HG02759 (cell line): ENCODE measurements around the gene UNC5CL.
"Not testable (repeated sequence)": the region's sequence is repeated elsewhere in the genome, so short reads cannot be mapped to it uniquely, and the experiment has no call there.

Experiments used
- ATAC-seq: cut with Tn5 transposase; IDR thresholded peaks from one replicate; pipeline ENCODE4 v1.9.1; 2021; ENCODE audit warnings: mild to moderate bottlenecking, moderate library complexity; ENCODE audit not compliant: unreplicated experiment

Gene UNC5CL

GRCh38 chr6:41040101-41040939, 1.3 kb upstream of the UNC5CL start:
- ATAC-seq: peak; percentile 62

- no peak for ATAC-seq
Measured at GRCh38 chr6:41038205-41038604, 816 bp downstream of the UNC5CL start.

DNA sequence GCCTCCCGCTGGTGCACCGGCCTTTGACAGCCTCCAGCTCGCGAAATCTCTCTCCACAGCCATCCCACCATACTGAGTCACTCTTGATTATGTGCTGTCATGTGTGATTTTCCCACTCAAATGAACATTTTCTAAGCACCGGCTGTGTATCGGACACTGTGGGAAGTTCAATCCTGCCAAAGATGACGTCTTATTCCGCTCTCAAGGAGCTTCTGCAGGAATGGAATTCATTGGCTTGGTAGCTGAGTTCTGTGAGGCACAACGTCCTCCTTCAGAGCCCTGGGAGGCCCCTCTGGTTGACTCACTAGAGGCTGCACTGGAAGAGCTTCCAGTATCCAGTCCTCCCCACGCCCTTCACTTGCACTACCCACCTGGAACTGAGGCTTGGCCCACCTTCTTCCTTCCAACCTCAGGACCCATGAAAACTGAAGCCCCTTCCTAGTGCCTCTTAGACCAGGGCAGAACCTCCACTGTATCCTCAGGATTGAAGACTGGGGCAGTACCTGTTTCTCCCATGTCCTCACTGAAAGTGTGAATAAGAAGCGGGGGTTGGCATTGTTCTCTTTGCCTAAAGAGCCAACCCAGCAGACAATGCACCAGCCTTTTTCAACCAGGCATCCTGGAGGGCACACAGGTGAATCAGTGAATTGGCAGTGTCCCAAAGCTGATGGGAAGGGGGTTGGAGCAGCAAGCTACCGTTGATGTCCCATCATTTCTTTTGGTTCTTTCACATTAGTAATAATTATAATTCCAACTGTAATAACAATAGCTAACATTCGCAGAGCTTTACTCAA, 1.7 kb downstream of the UNC5CL start:
- no peak for ATAC-seq

DNA sequence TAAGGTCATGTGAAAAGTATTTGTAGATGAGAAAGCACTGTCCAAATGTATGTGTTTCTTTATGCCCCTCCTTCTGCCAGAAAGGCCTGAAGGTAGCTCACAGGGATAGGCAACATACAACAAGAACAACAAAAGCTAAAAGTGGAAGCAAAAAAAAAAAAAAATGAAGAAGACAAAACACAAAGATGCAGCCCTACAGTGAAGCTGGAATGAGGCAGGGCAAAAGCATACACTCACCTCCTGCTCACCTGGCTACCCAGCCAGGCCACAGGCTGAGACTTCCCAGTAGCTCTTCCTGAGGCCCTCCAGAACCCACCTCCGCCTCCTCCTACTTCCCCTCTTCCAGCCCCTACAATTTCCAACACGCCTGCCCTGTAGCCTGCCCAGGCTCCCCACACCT, 2.4 kb downstream of the UNC5CL start:
- ATAC-seq: no peak

DNA sequence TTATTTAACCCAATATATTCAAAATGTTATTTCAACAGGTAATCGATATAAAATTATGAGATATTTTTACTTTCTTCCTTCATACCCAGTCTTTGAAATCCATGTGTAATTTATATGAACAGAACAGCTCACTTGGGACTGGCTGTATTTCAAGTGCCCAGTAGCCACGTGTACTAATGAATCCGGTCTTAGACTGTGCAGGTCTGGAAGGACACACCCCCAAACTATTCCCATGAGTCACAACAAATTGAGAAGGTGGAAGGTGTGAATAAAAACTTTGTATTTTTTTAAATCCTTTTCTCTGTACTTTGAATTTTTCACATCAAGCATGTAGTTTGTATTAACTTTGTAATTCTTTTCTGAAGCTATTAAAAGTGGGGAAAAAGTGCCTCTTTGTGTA, 2.8 kb downstream of the UNC5CL start:
- ATAC-seq: no peak

GRCh38 chr6:41033776-41034175, 5.2 kb downstream of the UNC5CL start:
- ATAC-seq: no peak

DNA sequence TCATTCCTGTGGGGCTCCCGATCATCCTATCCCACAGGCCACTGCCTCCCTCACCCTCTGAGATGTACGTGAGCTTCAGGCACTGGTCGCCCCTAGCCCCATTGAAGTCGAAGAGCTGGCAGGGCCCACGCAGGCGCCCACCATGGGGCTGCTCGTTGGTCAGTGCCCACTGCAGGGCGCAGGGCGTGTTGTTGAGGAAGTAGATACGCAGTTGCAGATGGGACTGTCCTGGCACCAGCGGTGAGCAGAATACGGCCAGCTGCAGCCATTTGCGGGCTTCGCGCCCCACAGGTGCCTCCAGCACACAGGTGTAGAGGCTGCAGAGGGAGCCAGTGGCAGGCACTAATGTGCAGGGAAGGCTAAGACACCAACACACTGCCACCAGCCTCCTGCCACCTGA, 6.2 kb downstream of the UNC5CL start:
- no peak for ATAC-seq

GRCh38 chr6:41028561-41029412, 10.2 kb downstream of the UNC5CL start:
- peak; percentile 29 for ATAC-seq

DNA sequence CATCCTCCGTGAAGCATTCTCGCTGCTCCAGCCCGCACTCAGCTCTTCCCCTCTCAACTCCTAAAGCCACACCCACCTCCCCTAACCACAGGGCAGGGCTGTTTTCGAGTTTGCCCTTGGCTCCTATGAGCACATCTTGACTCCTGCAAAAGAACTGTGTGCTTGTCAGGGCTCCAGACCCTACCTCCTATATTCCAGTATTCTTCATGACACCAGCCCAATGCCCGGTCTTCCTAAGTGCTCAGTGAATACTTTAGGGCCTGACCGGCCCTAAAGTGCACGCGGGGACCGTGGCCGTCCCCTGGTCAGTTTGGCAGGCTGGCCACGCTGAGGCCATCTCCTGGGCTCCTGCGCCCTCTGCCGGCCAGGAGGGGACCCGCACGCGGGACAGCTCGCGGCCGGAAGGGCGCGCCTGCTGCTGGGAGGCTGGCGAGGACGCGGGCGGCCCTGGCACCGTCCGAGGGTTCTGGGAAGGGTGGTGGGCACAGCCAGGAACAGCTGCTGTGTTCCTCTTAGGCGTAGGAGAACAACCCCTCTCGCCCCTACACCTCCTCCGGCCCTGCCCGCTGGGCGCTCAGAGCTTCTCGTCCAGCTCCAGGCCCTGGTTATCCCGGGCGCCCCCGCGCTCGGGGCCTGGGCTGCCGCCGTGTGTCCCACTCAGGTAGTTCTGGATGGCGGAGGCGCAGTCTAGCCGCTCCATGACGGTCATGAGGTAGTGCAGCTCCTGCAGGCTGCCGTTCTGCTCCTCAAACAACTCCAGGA, 11.0 kb downstream of the UNC5CL start:
- ATAC-seq: peak; percentile 94

- ATAC-seq: no peak
Measured at GRCh38 chr6:41027241-41027640, 11.8 kb downstream of the UNC5CL start.

DNA sequence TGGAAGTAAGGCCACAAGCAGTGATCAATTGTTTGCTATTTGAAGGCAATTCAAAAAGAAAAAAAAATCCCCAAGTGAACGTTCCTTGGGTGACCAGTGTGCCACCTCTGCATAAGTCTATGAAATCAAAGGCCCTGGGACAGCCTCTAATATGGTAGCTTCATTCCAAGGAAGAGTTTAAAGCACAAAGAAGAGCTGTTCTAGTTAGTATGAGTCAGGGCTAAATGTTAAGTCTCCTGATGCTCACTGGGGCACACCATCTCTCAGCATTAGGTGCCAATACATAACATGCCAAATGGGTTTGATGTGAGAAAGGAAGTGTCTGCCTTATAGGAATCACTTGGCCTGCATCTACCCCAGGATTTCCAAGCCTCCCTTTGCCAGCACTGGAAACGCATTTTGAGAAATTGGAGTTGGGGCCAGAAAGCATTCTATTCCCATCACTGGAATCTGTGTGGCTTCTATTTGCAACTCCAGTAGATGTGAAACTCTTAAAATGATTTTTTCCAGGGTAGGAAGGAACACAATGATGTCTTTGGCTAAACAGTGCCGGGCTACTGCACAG, 13.0 kb downstream of the UNC5CL start:
- ATAC-seq: no peak

- ATAC-seq: no peak
Measured at GRCh38 chr6:41023114-41023513, 15.9 kb downstream of the UNC5CL start.

GRCh38 chr6:41022294-41022693, 16.7 kb downstream of the UNC5CL start:
- no peak for ATAC-seq

DNA sequence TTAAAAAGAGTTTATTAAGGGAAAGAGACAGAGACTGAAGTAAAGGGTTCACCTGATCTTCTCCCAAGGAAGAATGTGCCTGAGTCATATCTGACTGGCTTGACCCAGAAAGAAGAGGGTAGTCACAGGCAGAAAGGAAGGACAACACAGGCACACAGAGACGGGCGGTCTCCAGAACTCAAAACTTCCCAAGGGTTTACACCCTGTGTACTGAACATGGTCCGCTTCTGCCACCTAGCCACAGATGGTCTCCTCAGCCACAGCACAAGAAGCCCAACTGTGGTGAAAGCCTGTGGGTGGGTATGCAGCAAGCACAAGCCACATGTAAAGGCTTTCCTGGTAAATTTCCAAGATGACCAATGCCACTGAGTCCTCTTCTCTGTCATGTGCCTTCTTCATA, 17.2 kb downstream of the UNC5CL start:
- ATAC-seq: no peak

- no peak for ATAC-seq
Measured at GRCh38 chr6:41017663-41018062, 21.4 kb downstream of the UNC5CL start.

GRCh38 chr6:41015860-41016259, 23.2 kb downstream of the UNC5CL start:
- ATAC-seq: not testable (repeated sequence)

DNA sequence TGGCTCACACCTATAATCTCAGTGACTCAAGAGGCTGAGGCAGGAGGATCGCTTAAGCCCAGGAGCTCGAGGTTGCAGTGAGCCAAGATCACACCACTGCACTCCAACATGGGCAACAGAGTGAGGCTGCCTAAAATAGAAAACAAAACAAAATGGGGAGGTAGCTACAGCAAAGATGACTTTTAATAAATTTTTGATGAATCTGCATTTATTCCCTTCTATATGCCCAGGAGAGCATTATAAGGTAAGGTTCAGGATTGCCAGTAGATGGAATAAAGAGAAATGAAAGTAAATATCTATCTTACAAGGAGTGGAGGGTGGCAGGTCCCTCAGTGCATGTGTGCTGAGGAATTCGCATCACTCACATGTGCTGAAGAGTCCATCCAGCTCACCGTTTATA, 24.2 kb downstream of the UNC5CL start:
- ATAC-seq: no peak

- ATAC-seq: no peak
Measured at GRCh38 chr6:41013466-41014153, 25.4 kb downstream of the UNC5CL start.

GRCh38 chr6:41011673-41012072, 27.3 kb downstream of the UNC5CL start:
- no peak for ATAC-seq

DNA sequence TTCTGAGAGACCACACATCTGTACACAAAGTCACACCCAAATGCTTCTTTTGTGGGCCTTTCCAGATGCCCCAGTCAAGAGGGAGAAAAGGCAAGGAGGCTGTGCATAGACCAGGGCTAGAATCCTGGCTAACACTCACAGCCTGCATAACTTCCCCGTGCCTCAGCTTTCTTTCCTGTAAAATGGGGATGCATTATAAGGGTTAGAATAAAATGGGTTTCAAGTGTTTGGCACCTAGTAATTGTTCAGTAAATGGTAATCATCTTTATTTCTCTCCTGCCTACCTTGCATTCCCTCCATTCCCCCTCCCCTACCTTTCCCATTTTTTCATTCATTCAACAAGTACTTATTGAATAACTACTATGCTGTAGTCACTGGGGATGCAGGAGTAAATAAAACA, 29.4 kb downstream of the UNC5CL start:
- no peak for ATAC-seq
